ENCODE results near the gene USP19. TPM values are rescaled to one million over a fixed set of nuclear protein-coding genes. Genes with fewer than 3 reads are reported as not detected.

Gene USP19
- total RNA-seq, 1 donor from 2014 or later: 63.9 TPM

- no peaks in the 10 kb centered on the region for H3K9me3 ChIP-seq
- peaks cover 67% of the 10 kb centered on the region for H3K36me3 ChIP-seq
- H3K27me3 ChIP-seq: no peaks in the 10 kb centered on the region
- no peak overlapping the region for H3K4me3 ChIP-seq
- peaks cover 12% of the 10 kb centered on the region for H3K4me1 ChIP-seq
- DNase-seq (no peak), ATAC-seq (no peak)
- intact Hi-C loops (cut with DNase I): no loop called here
- no peak overlapping the region for H3K27ac ChIP-seq
- no peak for TF ChIP-seq CTCF (IDR thresholded peaks at IDR 0.05)
These were observed 3.6 kb upstream of the USP19 start for GRCh38 chr3:49124203-49124602.

GRCh38 chr3:49123687-49124086 lies 3.1 kb upstream of the USP19 start:
- ATAC-seq: no peak
- intact Hi-C loops (cut with DNase I): no loop called here
- H3K4me3 ChIP-seq: no peak overlapping the region
- peaks cover 66% of the 10 kb centered on the region for H3K36me3 ChIP-seq
- no peak overlapping the region for H3K27ac ChIP-seq
- TF ChIP-seq CTCF (IDR thresholded peaks at IDR 0.05): no peak
- no peaks in the 10 kb centered on the region for H3K27me3 ChIP-seq
- no peaks in the 10 kb centered on the region for H3K9me3 ChIP-seq
- peaks cover 17% of the 10 kb centered on the region for H3K4me1 ChIP-seq
- DNase-seq: no peak

- H3K27ac ChIP-seq: no peak overlapping the region
- no peak for TF ChIP-seq CTCF (IDR thresholded peaks at IDR 0.05)
- H3K27me3 ChIP-seq: no peaks in the 10 kb centered on the region
- H3K9me3 ChIP-seq: no peaks in the 10 kb centered on the region
- H3K4me3 ChIP-seq: no peak overlapping the region
- intact Hi-C loops (cut with DNase I): no loop called here
- ATAC-seq (no peak), DNase-seq (no peak)
- H3K4me1 ChIP-seq: peaks cover 17% of the 10 kb centered on the region
- peaks cover 66% of the 10 kb centered on the region for H3K36me3 ChIP-seq
These were observed 2.4 kb upstream of the USP19 start for GRCh38 chr3:49122886-49123545.

- no peak for ATAC-seq
- DNase-seq: no peak
- no peak overlapping the region for H3K4me3 ChIP-seq
- H3K9me3 ChIP-seq: no peaks in the 10 kb centered on the region
- no peak for TF ChIP-seq CTCF (IDR thresholded peaks at IDR 0.05)
- peaks cover 66% of the 10 kb centered on the region for H3K36me3 ChIP-seq
- H3K27me3 ChIP-seq: no peaks in the 10 kb centered on the region
- no peak overlapping the region for H3K27ac ChIP-seq
- intact Hi-C loops (cut with DNase I): no loop called here
- H3K4me1 ChIP-seq: peaks cover 17% of the 10 kb centered on the region
These were observed 1.8 kb upstream of the USP19 start for GRCh38 chr3:49122451-49122850.

- no peak for DNase-seq
- Histone ChIP-seq H3K36me3 (peaks cover 70% of the 10 kb centered on the region), H3K27me3 (no peaks in the 10 kb centered on the region), H3K27ac (no peak overlapping the region), H3K9me3 (no peaks in the 10 kb centered on the region), H3K4me3 (no peak overlapping the region), H3K4me1 (peaks cover 17% of the 10 kb centered on the region)
- ATAC-seq: no peak
- no peak for TF ChIP-seq CTCF (IDR thresholded peaks at IDR 0.05)
- intact Hi-C loops (cut with DNase I): no loop called here
These were observed 1.4 kb upstream of the USP19 start for GRCh38 chr3:49122022-49122421.
